Upper lobe of right lung (tissue), 1 donor: ENCODE data around the gene STOM. TPM values are rescaled to one million over a fixed set of nuclear protein-coding genes. Genes with fewer than 3 reads are reported as not detected.

Experiments
- ATAC-seq: fragments of 200-7000 bp; cut with Tn5 transposase; one replicate; pipeline ENCODE4 v1.9.1; 2020; ENCODE audit warnings: mild to moderate bottlenecking, moderate library complexity
- DNase-seq: peaks from one replicate; pipeline ENCODE4 v3.0.0-alpha.2; 2020
- H3K27ac ChIP-seq: fragments of 200-600 bp; one replicate; pipeline ENCODE4 v1.8.0; 2022
- H3K27me3 ChIP-seq: fragments of 200-600 bp; one replicate; pipeline ENCODE4 v1.8.0; 2022; ENCODE audit warnings: mild to moderate bottlenecking
- H3K36me3 ChIP-seq: fragments of 200-600 bp; one replicate; pipeline ENCODE4 v1.8.0; 2022
- H3K4me1 ChIP-seq: fragments of 200-600 bp; one replicate; pipeline ENCODE4 v1.8.0; 2022
- H3K4me3 ChIP-seq: fragments of 200-600 bp; one replicate; pipeline ENCODE4 v1.8.0; 2022; ENCODE audit warnings: mild to moderate bottlenecking
- H3K9me3 ChIP-seq: fragments of 200-600 bp; one replicate; pipeline ENCODE4 v1.8.0; 2022
- CTCF ChIP-seq: fragments of 200-600 bp; IDR thresholded peaks from one replicate; pipeline ENCODE4 v1.8.0; 2022; ENCODE audit warnings: antibody characterized with exemption
- intact Hi-C: fragments of 100-400 bp; cut with DNase I; formaldehyde crosslinking; loops from one replicate; pipeline ENCODE4 v1.11.0; 2022
- total RNA-seq: library from RNA; stranded (reverse); fragmentation: NEBNext Ultra II Directional; extraction: Animal tissue kit (Norgen Biotek cat#: 25700); gene quantifications from one replicate; pipeline ENCODE4 v1.2.1, GENCODE V29; 2021
- donor health status: DM: no; HTN: yes; CAD: no; lungs with severe emphysema.

STOM gene
- total RNA-seq, 1 donor from 2014 or later: 595 TPM

GRCh38 chr9:121368138-121368522 is 1.9 kb downstream of the STOM start:
- Histone ChIP-seq H3K9me3 (no peaks in the 10 kb centered on the region), H3K4me3 (peak overlapping the region; percentile 87), H3K27me3 (no peaks in the 10 kb centered on the region), H3K4me1 (peaks cover 77% of the 10 kb centered on the region), H3K27ac (peak overlapping the region; percentile 95), H3K36me3 (peaks cover 15% of the 10 kb centered on the region)
- ATAC-seq: no peak
- intact Hi-C loops: no loop called here
- no peak for DNase-seq
- TF ChIP-seq CTCF: no peak

GRCh38 chr9:121367306-121368137 is 2.5 kb downstream of the STOM start:
- H3K27me3 ChIP-seq: no peaks in the 10 kb centered on the region
- intact Hi-C loops: no loop called here
- TF ChIP-seq CTCF: no peak
- DNase-seq (no peak), ATAC-seq (no peak)
- no peaks in the 10 kb centered on the region for H3K9me3 ChIP-seq
- peak overlapping the region; percentile 87 for H3K4me3 ChIP-seq
- peaks cover 77% of the 10 kb centered on the region for H3K4me1 ChIP-seq
- peak overlapping the region; percentile 95 for H3K27ac ChIP-seq
- H3K36me3 ChIP-seq: peaks cover 15% of the 10 kb centered on the region

GRCh38 chr9:121366611-121367192 is 3.3 kb downstream of the STOM start:
- Histone ChIP-seq H3K36me3 (peaks cover 15% of the 10 kb centered on the region), H3K4me1 (peaks cover 77% of the 10 kb centered on the region), H3K27ac (peak overlapping the region; percentile 95), H3K4me3 (peak overlapping the region; percentile 87), H3K9me3 (no peaks in the 10 kb centered on the region), H3K27me3 (no peaks in the 10 kb centered on the region)
- ATAC-seq (no peak), DNase-seq (no peak)
- no peak for TF ChIP-seq CTCF
- intact Hi-C loops: no loop called here

GRCh38 chr9:121365564-121365963 is 4.5 kb downstream of the STOM start:
- Histone ChIP-seq H3K4me3 (peak overlapping the region; percentile 87), H3K27ac (peak overlapping the region; percentile 95), H3K4me1 (peaks cover 77% of the 10 kb centered on the region), H3K36me3 (peaks cover 15% of the 10 kb centered on the region), H3K9me3 (no peaks in the 10 kb centered on the region), H3K27me3 (no peaks in the 10 kb centered on the region)
- DNase-seq: no peak
- ATAC-seq: no peak
- intact Hi-C loops: no loop called here
- TF ChIP-seq CTCF: no peak

- Histone ChIP-seq H3K4me3 (peak overlapping the region; percentile 87), H3K27ac (peak overlapping the region; percentile 95), H3K9me3 (no peaks in the 10 kb centered on the region), H3K4me1 (peaks cover 80% of the 10 kb centered on the region), H3K36me3 (peaks cover 15% of the 10 kb centered on the region), H3K27me3 (no peaks in the 10 kb centered on the region)
- DNase-seq (no peak), ATAC-seq (no peak)
- intact Hi-C loops: no loop called here
- TF ChIP-seq CTCF: no peak
Observed at GRCh38 chr9:121364886-121365285, 5.2 kb downstream of the STOM start.
